ENCODE data around the gene IRF6. TPM values are rescaled to one million over a fixed set of nuclear protein-coding genes. Genes with fewer than 3 reads are reported as not detected.

Gene IRF6
- polyA plus RNA-seq, 1 experiment, result 1.0 TPM

- no peak for DNase-seq (ENCODE audit: low read depth, low spot score)
- POLR2A ChIA-PET, result no interaction called here
- Histone ChIP-seq H3K27me3 (ENCODE audit: control insufficient read depth, insufficient read depth, low read length) (no peaks in the 10 kb centered on the region), H3K27ac (ENCODE audit: low read depth, low read length) (no peak overlapping the region), H3K4me3 (ENCODE audit: low read depth, low read length) (no peak overlapping the region), H3K9me3 (ENCODE audit: control insufficient read depth, insufficient read depth, low read length) (no peaks in the 10 kb centered on the region)
- TF ChIP-seq CTCF (IDR thresholded peaks at IDR 0.05; ENCODE audit: low read depth, low read length), result no peak
- CTCF ChIA-PET, result no interaction called here
These were observed 27.8 kb downstream of the IRF6 start for GRCh38 chr1:209778102-209778501.

- DNase-seq (ENCODE audit: low read depth, low spot score), result no peak
These were observed 28.4 kb downstream of the IRF6 start for GRCh38 chr1:209777587-209777986.

GRCh38 chr1:209775678-209776077 is 30.3 kb downstream of the IRF6 start:
- Histone ChIP-seq H3K27me3 (ENCODE audit: control insufficient read depth, insufficient read depth, low read length) (no peaks in the 10 kb centered on the region), H3K9me3 (ENCODE audit: control insufficient read depth, insufficient read depth, low read length) (no peaks in the 10 kb centered on the region), H3K4me3 (ENCODE audit: low read depth, low read length) (no peak overlapping the region), H3K27ac (ENCODE audit: low read depth, low read length) (no peak overlapping the region)
- POLR2A ChIA-PET, result no interaction called here
- no peak for TF ChIP-seq CTCF (IDR thresholded peaks at IDR 0.05; ENCODE audit: low read depth, low read length)
- CTCF ChIA-PET, result interaction anchor here (2.4 to 3.3 kb wide), 2 partner anchors 27 to 47 kb away, joined by 9 to 11 read pairs; no protein-coding TSS in a partner anchor
- no peak for DNase-seq (ENCODE audit: low read depth, low spot score)

More at GRCh38 chr1:209777587-209777986, 28.4 kb downstream of the IRF6 start:
- Histone ChIP-seq H3K9me3 (ENCODE audit: control insufficient read depth, insufficient read depth, low read length) (no peaks in the 10 kb centered on the region), H3K27me3 (ENCODE audit: control insufficient read depth, insufficient read depth, low read length) (no peaks in the 10 kb centered on the region), H3K4me3 (ENCODE audit: low read depth, low read length) (no peak overlapping the region), H3K27ac (ENCODE audit: low read depth, low read length) (no peak overlapping the region)
- ChIA-PET POLR2A (no interaction called here), CTCF (interaction anchor here (2.4 to 3.3 kb wide), 2 partner anchors 29 to 45 kb away, joined by 9 to 11 read pairs; no protein-coding TSS in a partner anchor)
- no peak for TF ChIP-seq CTCF (IDR thresholded peaks at IDR 0.05; ENCODE audit: low read depth, low read length)

GRCh38 chr1:209774592-209774991 is 31.4 kb downstream of the IRF6 start:
- ChIA-PET POLR2A (no interaction called here), CTCF (interaction anchor here (0.5 to 3.3 kb wide), 2 partner anchors 48 to 139 kb away, joined by 3 to 9 read pairs; no protein-coding TSS in a partner anchor)
- no peak for TF ChIP-seq CTCF (IDR thresholded peaks at IDR 0.05; ENCODE audit: low read depth, low read length)
- Histone ChIP-seq H3K4me3 (ENCODE audit: low read depth, low read length) (no peak overlapping the region), H3K27ac (ENCODE audit: low read depth, low read length) (no peak overlapping the region), H3K27me3 (ENCODE audit: control insufficient read depth, insufficient read depth, low read length) (no peaks in the 10 kb centered on the region), H3K9me3 (ENCODE audit: control insufficient read depth, insufficient read depth, low read length) (no peaks in the 10 kb centered on the region)
- DNase-seq (ENCODE audit: low read depth, low spot score), result no peak

- TF ChIP-seq CTCF (IDR thresholded peaks at IDR 0.05; ENCODE audit: low read depth, low read length), result no peak
- no peaks in the 10 kb centered on the region for H3K9me3 ChIP-seq (ENCODE audit: control insufficient read depth, insufficient read depth, low read length)
- ChIA-PET CTCF (interaction anchor here (1.4 to 1.8 kb wide), 2 partner anchors 24 to 51 kb away, joined by 4 to 7 read pairs; no protein-coding TSS in a partner anchor), POLR2A (no interaction called here)
- no peak overlapping the region for H3K4me3 ChIP-seq (ENCODE audit: low read depth, low read length)
- no peak for DNase-seq (ENCODE audit: low read depth, low spot score)
- no peaks in the 10 kb centered on the region for H3K27me3 ChIP-seq (ENCODE audit: control insufficient read depth, insufficient read depth, low read length)
- H3K27ac ChIP-seq (ENCODE audit: low read depth, low read length), result no peak overlapping the region
These were observed 33.8 kb downstream of the IRF6 start for GRCh38 chr1:209772126-209772525.
